HG02759 (cell line): ENCODE data around the gene SH2D1B.
"Not testable (repeated sequence)": the region's sequence is repeated elsewhere in the genome, so short reads cannot be mapped to it uniquely, and the experiment has no call there.

Source experiments
- ATAC-seq: cut with Tn5 transposase; IDR thresholded peaks from one replicate; pipeline ENCODE4 v1.9.1; 2021; ENCODE audit warnings: mild to moderate bottlenecking, moderate library complexity; ENCODE audit not compliant: unreplicated experiment

Gene SH2D1B

GRCh38 chr1:162365284-162366020 lies 46.5 kb downstream of the SH2D1B start:
- no peak for ATAC-seq

GRCh38 chr1:162364498-162364897 lies 47.4 kb downstream of the SH2D1B start:
- no peak for ATAC-seq

GRCh38 chr1:162363823-162364222 lies 48.1 kb downstream of the SH2D1B start:
- no peak for ATAC-seq

- peak; percentile 62 for ATAC-seq
These were observed 50.6 kb downstream of the SH2D1B start for GRCh38 chr1:162361349-162361748.

- no peak for ATAC-seq
These were observed 51.1 kb downstream of the SH2D1B start for GRCh38 chr1:162360874-162361260.

- ATAC-seq, result no peak
These were observed 51.6 kb downstream of the SH2D1B start for GRCh38 chr1:162360237-162360873.

GRCh38 chr1:162359523-162360236 lies 52.3 kb downstream of the SH2D1B start:
- no peak for ATAC-seq

- ATAC-seq, result no peak
These were observed 53.0 kb downstream of the SH2D1B start for GRCh38 chr1:162358928-162359327.

GRCh38 chr1:162357681-162358266 lies 54.2 kb downstream of the SH2D1B start:
- ATAC-seq, result no peak

GRCh38 chr1:162353702-162354101 lies 58.2 kb downstream of the SH2D1B start:
- no peak for ATAC-seq

GRCh38 chr1:162353078-162353477 lies 58.9 kb downstream of the SH2D1B start:
- ATAC-seq, result no peak

GRCh38 chr1:162351874-162352273 lies 60.1 kb downstream of the SH2D1B start:
- ATAC-seq, result not testable (repeated sequence)

- ATAC-seq, result no peak
These were observed 60.6 kb downstream of the SH2D1B start for GRCh38 chr1:162351246-162351842.

GRCh38 chr1:162349635-162350330 lies 62.2 kb downstream of the SH2D1B start:
- no peak for ATAC-seq

GRCh38 chr1:162347281-162347680 lies 64.7 kb downstream of the SH2D1B start:
- no peak for ATAC-seq
